Prostate gland (tissue), 2 donors: Measurements from ENCODE around the gene PRICKLE2. TPM values are rescaled to one million over a fixed set of nuclear protein-coding genes. Genes with fewer than 3 reads are reported as not detected.

ENCODE experiments used
- DNase-seq: peaks from one replicate; pipeline ENCODE4 v3.0.0-alpha.2; 2019; ENCODE audit warnings: low spot score
- H3K27ac ChIP-seq, 2 donors: fragments of 200-600 bp; sonication (generic); 2 replicates each; pipeline ENCODE4 v1.5.1; 2017 to 2019
- H3K27me3 ChIP-seq: fragments of 200-600 bp; sonication (generic); replicated peaks from 2 replicates; pipeline ENCODE4 v1.5.1; 2019; ENCODE audit not compliant: insufficient read depth
- H3K36me3 ChIP-seq, 2 donors: fragments of 200-600 bp; sonication (generic); 1 replicate in 1 of 2; 2 replicates in 1 of 2; pipeline versions ENCODE4 v1.5.1 to v1.8.1; 2017 to 2019
- H3K4me1 ChIP-seq: fragments of 200-600 bp; sonication (generic); replicated peaks from 2 replicates; pipeline ENCODE4 v1.5.1; 2019
- H3K4me3 ChIP-seq, 2 donors: fragments of 200-600 bp; sonication (generic); 2 replicates each; pipeline ENCODE4 v1.5.1; 2017 to 2019
- H3K9me3 ChIP-seq: fragments of 200-600 bp; sonication (generic); 2 replicates; pipeline ENCODE4 v1.5.1; 2017
- CTCF ChIP-seq, 4 experiments: fragments of 200-600 bp in 2 of 4; fragments of 450-650 bp in 2 of 4; sonication (generic) in 2 of 4; IDR thresholded peaks; 1 replicate in 3 of 4; 2 replicates in 1 of 4; pipeline ENCODE4 v1.5.1; 2016 to 2019; ENCODE audit warnings: antibody characterized with exemption in 4 of 4, mild to moderate bottlenecking in 2 of 4, moderate library complexity in 2 of 4
- POLR2A ChIP-seq: fragments of 450-650 bp; IDR thresholded peaks from one replicate; pipeline ENCODE4 v1.6.1; 2016; ENCODE audit warnings: antibody characterized with exemption, mild to moderate bottlenecking
- POLR2AphosphoS5 ChIP-seq: sonication (generic); formaldehyde crosslinking; IDR thresholded peaks from one replicate; pipeline ENCODE4 v1.6.1; 2017; ENCODE audit warnings: antibody characterized with exemption
- WGBS: methylation state at CpG from one replicate; pipeline ENCODE4 v1.1.5; 2018; 5-methylcytosine and 5-hydroxymethylcytosine counted together
- intact Hi-C: fragments of 100-400 bp; cut with DNase I; formaldehyde crosslinking; loops from one replicate; pipeline ENCODE4 v1.14.2; 2022
- total RNA-seq, 2 donors: library from RNA; depleted of rRNA; stranded (reverse); fragments of >200 nt; gene quantifications; one replicate each; pipeline ENCODE4 v1.1.0, GENCODE V29; 2016

PRICKLE2 gene
- total RNA-seq, 2 donors from 2014 or later, result 11.9 to 21.0 TPM

GRCh38 chr3:64061628-64062027 lies 163.6 kb downstream of the PRICKLE2 start:
- Histone ChIP-seq H3K9me3 (no peaks in the 10 kb centered on the region), H3K36me3 (no peaks in the 10 kb centered on the region), H3K27me3 (no peaks in the 10 kb centered on the region), H3K4me3 (no peak overlapping the region), H3K27ac (no peak overlapping the region), H3K4me1 (no peaks in the 10 kb centered on the region)
- no peak for DNase-seq
- WGBS, result 90% methylated on average over 5 of the region's 5 CpGs
- no peak for TF ChIP-seq POLR2A
- TF ChIP-seq POLR2AphosphoS5, result no peak
- no peak for TF ChIP-seq CTCF (IDR thresholded peaks at IDR 0.05)
- intact Hi-C loops, result no loop called here

GRCh38 chr3:64059484-64060175 lies 165.6 kb downstream of the PRICKLE2 start:
- WGBS, result 87% methylated on average over 3 of the region's 3 CpGs
- intact Hi-C loops, result no loop called here
- Histone ChIP-seq H3K36me3 (no peaks in the 10 kb centered on the region), H3K4me3 (no peak overlapping the region), H3K27ac (no peak overlapping the region), H3K27me3 (no peaks in the 10 kb centered on the region), H3K9me3 (no peaks in the 10 kb centered on the region), H3K4me1 (no peaks in the 10 kb centered on the region)
- TF ChIP-seq POLR2A, result no peak
- no peak for TF ChIP-seq CTCF (IDR thresholded peaks at IDR 0.05)
- no peak for TF ChIP-seq POLR2AphosphoS5
- DNase-seq, result no peak

- intact Hi-C loops, result no loop called here
- TF ChIP-seq CTCF (IDR thresholded peaks at IDR 0.05) (no peak), POLR2AphosphoS5 (no peak), POLR2A (no peak)
- no peak overlapping the region for H3K4me3 ChIP-seq
- H3K27me3 ChIP-seq, result no peaks in the 10 kb centered on the region
- H3K9me3 ChIP-seq, result no peaks in the 10 kb centered on the region
- no peak overlapping the region for H3K27ac ChIP-seq
- WGBS, result 73% methylated on average over 4 of the region's 4 CpGs
- DNase-seq, result no peak
- no peaks in the 10 kb centered on the region for H3K4me1 ChIP-seq
- H3K36me3 ChIP-seq, result no peaks in the 10 kb centered on the region
Observed at GRCh38 chr3:64058566-64058965, 166.7 kb downstream of the PRICKLE2 start.

DNA sequence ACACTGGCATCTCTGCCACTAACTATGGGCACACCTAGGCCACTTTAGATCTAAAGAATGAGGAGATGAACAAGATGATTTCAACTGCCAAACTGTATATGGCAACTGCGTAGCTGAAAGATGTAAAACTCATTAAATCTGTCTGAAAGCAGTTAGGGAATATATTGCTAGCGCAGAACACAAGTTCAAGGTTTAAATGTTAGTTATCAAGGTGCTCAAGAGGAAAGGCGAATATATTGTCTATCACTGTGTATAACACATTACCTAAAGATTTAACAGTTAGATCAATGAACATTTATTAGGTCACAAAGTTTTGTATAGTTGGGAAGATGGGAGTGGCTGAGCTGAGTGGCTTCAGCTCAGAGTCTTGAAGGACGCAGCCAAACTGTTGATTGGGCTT lies 168.0 kb downstream of the PRICKLE2 start:
- Histone ChIP-seq H3K9me3 (no peaks in the 10 kb centered on the region), H3K4me3 (no peak overlapping the region), H3K27ac (no peak overlapping the region), H3K4me1 (no peaks in the 10 kb centered on the region), H3K27me3 (no peaks in the 10 kb centered on the region), H3K36me3 (no peaks in the 10 kb centered on the region)
- intact Hi-C loops, result no loop called here
- WGBS, result 93% methylated on average over 4 of the region's 4 CpGs
- TF ChIP-seq POLR2A (no peak), CTCF (IDR thresholded peaks at IDR 0.05) (no peak), POLR2AphosphoS5 (no peak)
- no peak for DNase-seq

- 74% methylated on average over 3 of the region's 3 CpGs for WGBS
- intact Hi-C loops, result no loop called here
- Histone ChIP-seq H3K9me3 (no peaks in the 10 kb centered on the region), H3K27me3 (no peaks in the 10 kb centered on the region), H3K27ac (no peak overlapping the region), H3K4me3 (no peak overlapping the region), H3K36me3 (no peaks in the 10 kb centered on the region), H3K4me1 (no peaks in the 10 kb centered on the region)
- TF ChIP-seq POLR2A (no peak), POLR2AphosphoS5 (no peak), CTCF (IDR thresholded peaks at IDR 0.05) (no peak)
- no peak for DNase-seq
Observed at GRCh38 chr3:64056606-64057180, 168.6 kb downstream of the PRICKLE2 start.
